IMR-90 (cell line): ENCODE measurements around the gene GPR15. TPM values are rescaled to one million over a fixed set of nuclear protein-coding genes. Genes with fewer than 3 reads are reported as not detected.

Source experiments
- ATAC-seq: fragments of 200-7000 bp; cut with Tn5 transposase; 2 replicates; pipeline ENCODE4 v1.9.1; 2020; ENCODE audit warnings: low read depth, mild to moderate bottlenecking, moderate library complexity
- BruUV-seq: library from RNA; stranded (reverse); fragments of 400-500 nt; replicated peaks from 2 replicates; lab custom pipeline; 2021; lab: Mats Ljungman, UMichigan
- CTCF ChIA-PET: fragments of 300-600 bp; formaldehyde crosslinking; extraction: SDS; loops from one replicate; lab custom pipeline; 2021; ENCODE audit warnings: antibody characterized with exemption; lab: Yijun Ruan, JAX
- POLR2A ChIA-PET: fragments of 300-600 bp; sonication (Branson Sonifier 250); formaldehyde crosslinking; loops from one replicate; lab custom pipeline; 2022; ENCODE audit warnings: antibody characterized with exemption; ENCODE audit not compliant: unreplicated experiment; lab: Charles Lee
- DNase-seq: peaks from one replicate; pipeline ENCODE4 v3.0.0; 2013
- H2AFZ ChIP-seq: replicated peaks from 2 replicates; pipeline ENCODE3; 2013; ENCODE audit warnings: low read length, mild to moderate bottlenecking; ENCODE audit not compliant: poor library complexity
- H2AK5ac ChIP-seq: 2 replicates; pipeline ENCODE4 v1.6.1; 2013; ENCODE audit warnings: low read depth, low read length, inconsistent platforms
- H2AK9ac ChIP-seq: replicated peaks from 2 replicates; pipeline ENCODE3; 2013; ENCODE audit warnings: mild to moderate bottlenecking, low read depth, low read length, moderate library complexity; ENCODE audit not compliant: poor library complexity
- H2BK120ac ChIP-seq: 2 replicates; pipeline ENCODE4 v1.6.1; 2013; ENCODE audit warnings: low read depth, low read length, inconsistent platforms
- H2BK15ac ChIP-seq: 3 replicates; pipeline ENCODE4 v1.6.1; 2013; ENCODE audit warnings: low read depth, low read length, inconsistent platforms
- H2BK20ac ChIP-seq: 2 replicates; pipeline ENCODE4 v1.6.1; 2013; ENCODE audit warnings: low read depth, mild to moderate bottlenecking, inconsistent platforms, low read length, moderate library complexity
- H2BK5ac ChIP-seq: 2 replicates; pipeline ENCODE4 v1.6.1; 2013; ENCODE audit warnings: mild to moderate bottlenecking, low read depth, low read length, inconsistent platforms; ENCODE audit not compliant: poor library complexity, severe bottlenecking
- H3K14ac ChIP-seq: replicated peaks from 2 replicates; pipeline ENCODE4 v1.6.1; 2013; ENCODE audit warnings: low read depth, low read length, inconsistent platforms
- H3K18ac ChIP-seq: 2 replicates; pipeline ENCODE4 v1.6.1; 2013; ENCODE audit warnings: low read depth, low read length, control low read depth
- H3K23ac ChIP-seq: 2 replicates; pipeline ENCODE4 v1.6.1; 2013; ENCODE audit warnings: low read depth, low read length, inconsistent platforms
- H3K27ac ChIP-seq: 2 replicates; pipeline ENCODE4 v1.5.1; 2013; ENCODE audit warnings: mild to moderate bottlenecking, control low read depth, low read length; ENCODE audit not compliant: insufficient read depth
- H3K27me3 ChIP-seq: 2 replicates; pipeline ENCODE4 v1.6.1; 2013; ENCODE audit warnings: low read length; ENCODE audit not compliant: control insufficient read depth, insufficient read depth
- H3K36me3 ChIP-seq: 2 replicates; pipeline ENCODE4 v1.6.1; 2013; ENCODE audit warnings: low read length, mixed read lengths; ENCODE audit not compliant: control insufficient read depth, insufficient read depth
- H3K4ac ChIP-seq: 2 replicates; pipeline ENCODE4 v1.6.1; 2013; ENCODE audit warnings: low read depth, low read length, inconsistent platforms
- H3K4me1 ChIP-seq: 2 replicates; pipeline ENCODE4 v1.6.1; 2013; ENCODE audit warnings: low read length, mixed read lengths; ENCODE audit not compliant: control insufficient read depth, insufficient read depth
- H3K4me2 ChIP-seq: 2 replicates; pipeline ENCODE4 v1.6.1; 2013; ENCODE audit warnings: low read depth, mild to moderate bottlenecking, control low read depth, low read length, moderate library complexity
- H3K4me3 ChIP-seq: 2 replicates; pipeline ENCODE4 v1.5.1; 2013; ENCODE audit warnings: low read depth, mild to moderate bottlenecking, control low read depth, low read length, moderate library complexity; ENCODE audit not compliant: insufficient read depth
- H3K56ac ChIP-seq: 2 replicates; pipeline ENCODE4 v1.6.1; 2013; ENCODE audit warnings: low read length, inconsistent platforms; ENCODE audit not compliant: insufficient read depth; ENCODE audit errors: extremely low read depth
- H3K79me1 ChIP-seq, 2 experiments: 2 replicates each; pipeline ENCODE4 v1.6.1; 2013; ENCODE audit warnings: low read length in 2 of 2, inconsistent platforms in 1 of 2, low read depth in 1 of 2
- H3K9ac ChIP-seq: 2 replicates; pipeline ENCODE4 v1.6.1; 2013; ENCODE audit warnings: low read depth, low read length, control low read depth
- H3K9me1 ChIP-seq: 2 replicates; pipeline ENCODE4 v1.6.1; 2013; ENCODE audit warnings: low read length, inconsistent platforms; ENCODE audit not compliant: insufficient read depth
- H3K9me3 ChIP-seq: 2 replicates; pipeline ENCODE4 v1.6.1; 2013; ENCODE audit warnings: low read length; ENCODE audit not compliant: control insufficient read depth, insufficient read depth
- H4K20me1 ChIP-seq: 2 replicates; pipeline ENCODE4 v1.6.1; 2013; ENCODE audit warnings: low read length, inconsistent platforms; ENCODE audit not compliant: insufficient read depth
- H4K5ac ChIP-seq: 2 replicates; pipeline ENCODE4 v1.6.1; 2013; ENCODE audit warnings: mild to moderate bottlenecking, low read depth, low read length, control low read depth
- H4K8ac ChIP-seq, 2 experiments: 2 replicates each; pipeline ENCODE4 v1.6.1; 2013; ENCODE audit warnings: low read depth in 2 of 2, low read length in 2 of 2, control low read depth in 1 of 2, inconsistent platforms in 1 of 2
- H4K91ac ChIP-seq: 2 replicates; pipeline ENCODE4 v1.6.1; 2013; ENCODE audit warnings: low read depth, low read length, inconsistent platforms; ENCODE audit not compliant: insufficient read depth
- BHLHE40 ChIP-seq: fragments of 150-350 bp; IDR thresholded peaks from 2 replicates; pipeline ENCODE4 v1.6.1; 2016; ENCODE audit warnings: mild to moderate bottlenecking, low read depth, low read length
- CEBPB ChIP-seq: IDR thresholded peaks from 2 replicates; pipeline ENCODE4 v1.6.1; 2012; ENCODE audit warnings: low read depth, low read length, improper control_type of control experiment
- CHD1 ChIP-seq: IDR thresholded peaks from 2 replicates; pipeline ENCODE4 v1.6.1; 2012; ENCODE audit warnings: low read depth, low read length, improper control_type of control experiment
- FOS ChIP-seq: fragments of 150-350 bp; IDR thresholded peaks from 2 replicates; pipeline ENCODE4 v1.6.1; 2016; ENCODE audit warnings: low read depth, low read length
- MAFK ChIP-seq: IDR thresholded peaks from 2 replicates; pipeline ENCODE4 v1.6.1; 2012; ENCODE audit warnings: low read depth, low read length, improper control_type of control experiment
- MAZ ChIP-seq: IDR thresholded peaks from 2 replicates; pipeline ENCODE4 v1.6.1; 2012; ENCODE audit warnings: low read depth, mild to moderate bottlenecking, low read length, improper control_type of control experiment, moderate library complexity, borderline replicate concordance
- MXI1 ChIP-seq: IDR thresholded peaks from 2 replicates; pipeline ENCODE4 v1.6.1; 2012; ENCODE audit warnings: low read depth, mild to moderate bottlenecking, low read length, moderate library complexity, borderline replicate concordance
- NFE2L2 ChIP-seq: fragments of 150-350 bp; IDR thresholded peaks from 2 replicates; pipeline ENCODE4 v1.6.1; 2016; ENCODE audit warnings: low read depth, mild to moderate bottlenecking, low read length
- POLR2A ChIP-seq: IDR thresholded peaks from 2 replicates; pipeline ENCODE4 v1.6.1; 2012; ENCODE audit warnings: mild to moderate bottlenecking, low read depth, low read length
- RAD21 ChIP-seq: IDR thresholded peaks from 2 replicates; pipeline ENCODE4 v1.6.1; 2012; ENCODE audit warnings: low read length, improper control_type of control experiment
- RFX5 ChIP-seq: IDR thresholded peaks from 2 replicates; pipeline ENCODE4 v1.8.0; 2012; ENCODE audit warnings: low read depth, mild to moderate bottlenecking, low read length, moderate library complexity
- WGBS, 2 experiments: methylation state at CpG; one replicate each; pipeline versions ENCODE4 v1.1.5 to v1.1.7; 2013; ENCODE audit warnings: missing lambda C conversion rate in 2 of 2; ENCODE audit not compliant: insufficient read length in 1 of 2; ENCODE audit errors: extremely low coverage in 2 of 2; 5-methylcytosine and 5-hydroxymethylcytosine counted together
- dilution Hi-C: fragments of 300-500 bp; cut with HindIII; formaldehyde crosslinking; loops from one replicate; pipeline ENCODE4 v1.14.3; 2018; ENCODE audit warnings: low sequenced_read_pairs; ENCODE audit not compliant: unreplicated experiment
- in situ Hi-C: fragments of 300-500 bp; cut with MboI; formaldehyde crosslinking; loops from 3 replicates; pipeline ENCODE4 v1.14.3; 2019; ENCODE audit warnings: low sequenced_read_pairs, inconsistent platforms, mixed read lengths
- intact Hi-C: fragments of 100-400 bp; cut with micrococcal nuclease; formaldehyde crosslinking; loops from 2 replicates; pipeline ENCODE4 v1.10.0; 2022
- polyA plus RNA-seq, 3 experiments: library from polyadenylated mRNA; depleted of rRNA; stranded (reverse); fragments of >200 nt; gene quantifications; 2 replicates each; pipeline ENCODE4 v1.2.3, GENCODE V29; 2012; ENCODE audit warnings: low replicate concordance in 1 of 3
- total RNA-seq: library from RNA; depleted of rRNA; stranded (reverse); fragments of >200 nt; gene quantifications from 2 replicates; pipeline ENCODE4 v1.2.3, GENCODE V29; 2012
- TF ChIP-seq, protein P1 (sequence below): conservative IDR thresholded peaks from 2 replicates; pipeline ENCODE4 v1.5.1; 2012; ENCODE audit warnings: mild to moderate bottlenecking, low read depth, low read length, improper control_type of control experiment
- TF ChIP-seq, protein P2 (sequence below): fragments of 150-350 bp; IDR thresholded peaks from 2 replicates; pipeline ENCODE4 v1.6.1; 2017; ENCODE audit warnings: mild to moderate bottlenecking, antibody characterized with exemption, low read length, low read depth
- TF ChIP-seq, protein P3 (sequence below): fragments of 150-350 bp; IDR thresholded peaks from 2 replicates; pipeline ENCODE4 v1.6.1; 2016; ENCODE audit warnings: low read depth, mild to moderate bottlenecking, low read length, moderate library complexity, borderline replicate concordance

The GPR15 gene
- total and polyA plus RNA-seq, 2 of the 4 experiments (the other 2 are of a cell fraction) = not detected

DNA sequence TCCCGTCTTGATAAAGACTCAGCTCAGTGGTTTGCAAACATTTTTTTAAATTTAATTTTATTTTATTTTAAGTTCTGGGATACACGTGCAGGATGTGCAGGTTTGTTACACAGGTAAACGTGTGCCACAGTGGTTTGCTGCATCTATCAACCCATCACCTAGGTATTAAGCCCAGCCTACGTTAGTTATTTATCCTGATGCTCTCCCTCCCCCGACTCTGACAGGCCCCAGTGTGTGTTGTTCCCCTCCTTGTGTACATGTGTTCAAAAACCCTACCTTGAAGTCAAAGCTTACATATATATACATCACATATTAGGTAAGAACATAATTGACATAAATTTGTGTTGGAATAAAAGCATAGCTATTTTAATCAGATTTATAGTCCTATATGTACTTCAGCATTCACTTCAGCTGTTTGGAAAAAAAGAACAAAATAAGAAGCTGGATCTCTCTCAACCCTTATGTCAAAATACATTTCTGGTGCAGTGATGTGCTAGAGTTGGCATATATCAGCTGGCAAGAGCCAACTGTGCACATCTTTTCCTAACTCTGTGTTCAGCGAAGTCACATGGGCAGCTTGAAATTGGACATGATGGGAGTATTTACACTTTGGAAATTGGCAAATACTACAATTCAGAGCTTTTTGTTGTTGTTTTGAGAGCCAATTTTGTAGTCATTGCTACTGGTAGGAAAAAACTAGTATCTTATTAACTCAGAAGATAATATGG, 26.5 kb downstream of the GPR15 start:
- in situ Hi-C loops = loop anchor here (25.0 kb wide), 1 partner anchor 221 kb away; no protein-coding TSS in a partner anchor
- no peak for ATAC-seq

More for the DNA sequence above, 26.5 kb downstream of the GPR15 start:
- ChIA-PET CTCF (no interaction called here), POLR2A (no interaction called here)
- H2AFZ ChIP-seq = no peak overlapping the region
- H3K23ac ChIP-seq = no peak overlapping the region
- no peak overlapping the region for H3K4me3 ChIP-seq
- no peak overlapping the region for H4K5ac ChIP-seq
- no peak overlapping the region for H2BK5ac ChIP-seq
- no TSS peak for BruUV-seq
- H4K8ac ChIP-seq = no peak overlapping the region
- H3K56ac ChIP-seq = no peak overlapping the region
- no peak overlapping the region for H3K27ac ChIP-seq
- no peak overlapping the region for H3K18ac ChIP-seq
- no peak overlapping the region for H2AK9ac ChIP-seq
- no peaks in the 10 kb centered on the region for H4K20me1 ChIP-seq
- no peaks in the 10 kb centered on the region for H3K36me3 ChIP-seq
- H3K9ac ChIP-seq = no peak overlapping the region
- H2BK15ac ChIP-seq = no peak overlapping the region
- no peak overlapping the region for H2BK120ac ChIP-seq
- H2BK20ac ChIP-seq = no peak overlapping the region
- no peak for DNase-seq
- H3K79me1 ChIP-seq = no peaks in the 10 kb centered on the region
- no peaks in the 10 kb centered on the region for H3K9me1 ChIP-seq
- no peak overlapping the region for H2AK5ac ChIP-seq
- H3K27me3 ChIP-seq = peaks cover 6% of the 10 kb centered on the region
- intact Hi-C loops = no loop called here
- WGBS, 2 experiments = no CpG with 5 or more reads among the region's 6 CpGs
- H3K4me2 ChIP-seq = no peak overlapping the region
- no peaks in the 10 kb centered on the region for H3K9me3 ChIP-seq
- H3K14ac ChIP-seq = no peak overlapping the region
- TF ChIP-seq, protein P1, sequence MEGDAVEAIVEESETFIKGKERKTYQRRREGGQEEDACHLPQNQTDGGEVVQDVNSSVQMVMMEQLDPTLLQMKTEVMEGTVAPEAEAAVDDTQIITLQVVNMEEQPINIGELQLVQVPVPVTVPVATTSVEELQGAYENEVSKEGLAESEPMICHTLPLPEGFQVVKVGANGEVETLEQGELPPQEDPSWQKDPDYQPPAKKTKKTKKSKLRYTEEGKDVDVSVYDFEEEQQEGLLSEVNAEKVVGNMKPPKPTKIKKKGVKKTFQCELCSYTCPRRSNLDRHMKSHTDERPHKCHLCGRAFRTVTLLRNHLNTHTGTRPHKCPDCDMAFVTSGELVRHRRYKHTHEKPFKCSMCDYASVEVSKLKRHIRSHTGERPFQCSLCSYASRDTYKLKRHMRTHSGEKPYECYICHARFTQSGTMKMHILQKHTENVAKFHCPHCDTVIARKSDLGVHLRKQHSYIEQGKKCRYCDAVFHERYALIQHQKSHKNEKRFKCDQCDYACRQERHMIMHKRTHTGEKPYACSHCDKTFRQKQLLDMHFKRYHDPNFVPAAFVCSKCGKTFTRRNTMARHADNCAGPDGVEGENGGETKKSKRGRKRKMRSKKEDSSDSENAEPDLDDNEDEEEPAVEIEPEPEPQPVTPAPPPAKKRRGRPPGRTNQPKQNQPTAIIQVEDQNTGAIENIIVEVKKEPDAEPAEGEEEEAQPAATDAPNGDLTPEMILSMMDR = no peak
- TF ChIP-seq, protein P2, sequence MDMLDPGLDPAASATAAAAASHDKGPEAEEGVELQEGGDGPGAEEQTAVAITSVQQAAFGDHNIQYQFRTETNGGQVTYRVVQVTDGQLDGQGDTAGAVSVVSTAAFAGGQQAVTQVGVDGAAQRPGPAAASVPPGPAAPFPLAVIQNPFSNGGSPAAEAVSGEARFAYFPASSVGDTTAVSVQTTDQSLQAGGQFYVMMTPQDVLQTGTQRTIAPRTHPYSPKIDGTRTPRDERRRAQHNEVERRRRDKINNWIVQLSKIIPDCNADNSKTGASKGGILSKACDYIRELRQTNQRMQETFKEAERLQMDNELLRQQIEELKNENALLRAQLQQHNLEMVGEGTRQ = no peak
- TF ChIP-seq NFE2L2 = no peak
- TF ChIP-seq MAZ = no peak
- no peak for TF ChIP-seq RAD21
- TF ChIP-seq CEBPB = no peak
- TF ChIP-seq, protein P3, sequence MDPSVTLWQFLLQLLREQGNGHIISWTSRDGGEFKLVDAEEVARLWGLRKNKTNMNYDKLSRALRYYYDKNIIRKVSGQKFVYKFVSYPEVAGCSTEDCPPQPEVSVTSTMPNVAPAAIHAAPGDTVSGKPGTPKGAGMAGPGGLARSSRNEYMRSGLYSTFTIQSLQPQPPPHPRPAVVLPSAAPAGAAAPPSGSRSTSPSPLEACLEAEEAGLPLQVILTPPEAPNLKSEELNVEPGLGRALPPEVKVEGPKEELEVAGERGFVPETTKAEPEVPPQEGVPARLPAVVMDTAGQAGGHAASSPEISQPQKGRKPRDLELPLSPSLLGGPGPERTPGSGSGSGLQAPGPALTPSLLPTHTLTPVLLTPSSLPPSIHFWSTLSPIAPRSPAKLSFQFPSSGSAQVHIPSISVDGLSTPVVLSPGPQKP = no peak
- no peak for TF ChIP-seq FOS
- TF ChIP-seq RFX5 = no peak
- TF ChIP-seq POLR2A = no peak
- TF ChIP-seq CHD1 = no peak
- TF ChIP-seq MXI1 = no peak
- no peak for TF ChIP-seq MAFK
- TF ChIP-seq BHLHE40 = no peak
- dilution Hi-C loops = no loop called here
- no peak overlapping the region for H3K4ac ChIP-seq
- H4K91ac ChIP-seq = no peak overlapping the region
- no peaks in the 10 kb centered on the region; the same call in 1 of the 2 replicates for H3K4me1 ChIP-seq
